IPS DF 19.7 (cell line): ENCODE results near the gene KCNH6.

Experiments
- DNase-seq: peaks from one replicate; pipeline ENCODE4 v3.0.0-alpha.2; 2013; ENCODE audit warnings: low read depth, low spot score

Gene KCNH6

GRCh38 chr17:63550817-63551639 lies 27.9 kb downstream of the KCNH6 start:
- no peak for DNase-seq

- no peak for DNase-seq
These were observed 29.1 kb downstream of the KCNH6 start for GRCh38 chr17:63552211-63552610.

- DNase-seq: no peak
These were observed 32.5 kb downstream of the KCNH6 start for GRCh38 chr17:63555500-63556156.

- DNase-seq: no peak
These were observed 34.3 kb downstream of the KCNH6 start for GRCh38 chr17:63557416-63557815.

- no peak for DNase-seq
These were observed 35.3 kb downstream of the KCNH6 start for GRCh38 chr17:63558441-63558840.

- DNase-seq: no peak
These were observed 38.7 kb downstream of the KCNH6 start for GRCh38 chr17:63561819-63562218.

- no peak for DNase-seq
These were observed 40.2 kb downstream of the KCNH6 start for GRCh38 chr17:63563339-63563738.

GRCh38 chr17:63564562-63564961 lies 41.4 kb downstream of the KCNH6 start:
- DNase-seq: no peak

GRCh38 chr17:63567229-63567628 lies 44.1 kb downstream of the KCNH6 start:
- DNase-seq: no peak

GRCh38 chr17:63568563-63568962 lies 45.4 kb downstream of the KCNH6 start:
- DNase-seq: no peak

GRCh38 chr17:63571632-63572310 lies 48.6 kb downstream of the KCNH6 start:
- no peak for DNase-seq

GRCh38 chr17:63573634-63574033 lies 50.5 kb downstream of the KCNH6 start:
- DNase-seq: no peak

GRCh38 chr17:63578027-63578768 lies 55.0 kb downstream of the KCNH6 start:
- DNase-seq: no peak

- DNase-seq: no peak
These were observed 55.6 kb downstream of the KCNH6 start for GRCh38 chr17:63578769-63579111.

GRCh38 chr17:63579633-63580032 lies 56.5 kb downstream of the KCNH6 start:
- no peak for DNase-seq

- no peak for DNase-seq
These were observed 64.6 kb downstream of the KCNH6 start for GRCh38 chr17:63587770-63588169.

- DNase-seq: no peak
These were observed 65.6 kb downstream of the KCNH6 start for GRCh38 chr17:63588797-63589196.

GRCh38 chr17:63589646-63590045 lies 66.5 kb downstream of the KCNH6 start:
- DNase-seq: no peak

- DNase-seq: no peak
These were observed 69.6 kb downstream of the KCNH6 start for GRCh38 chr17:63592797-63593196.

- no peak for DNase-seq
These were observed 72.0 kb downstream of the KCNH6 start for GRCh38 chr17:63595132-63595531.
